GM12874 (cell line): Measurements from ENCODE around the gene LRBA.

Source experiments
- TF ChIP-seq, protein P1 (sequence below): IDR thresholded peaks from 2 replicates; pipeline ENCODE4 v1.5.1; 2011; ENCODE audit warnings: low read depth, mild to moderate bottlenecking, control low read depth, low read length, moderate library complexity; ENCODE audit not compliant: insufficient read depth

LRBA gene

GRCh38 chr4:150253416-150253815, 761.7 kb downstream of the LRBA start:
- TF ChIP-seq, protein P1, sequence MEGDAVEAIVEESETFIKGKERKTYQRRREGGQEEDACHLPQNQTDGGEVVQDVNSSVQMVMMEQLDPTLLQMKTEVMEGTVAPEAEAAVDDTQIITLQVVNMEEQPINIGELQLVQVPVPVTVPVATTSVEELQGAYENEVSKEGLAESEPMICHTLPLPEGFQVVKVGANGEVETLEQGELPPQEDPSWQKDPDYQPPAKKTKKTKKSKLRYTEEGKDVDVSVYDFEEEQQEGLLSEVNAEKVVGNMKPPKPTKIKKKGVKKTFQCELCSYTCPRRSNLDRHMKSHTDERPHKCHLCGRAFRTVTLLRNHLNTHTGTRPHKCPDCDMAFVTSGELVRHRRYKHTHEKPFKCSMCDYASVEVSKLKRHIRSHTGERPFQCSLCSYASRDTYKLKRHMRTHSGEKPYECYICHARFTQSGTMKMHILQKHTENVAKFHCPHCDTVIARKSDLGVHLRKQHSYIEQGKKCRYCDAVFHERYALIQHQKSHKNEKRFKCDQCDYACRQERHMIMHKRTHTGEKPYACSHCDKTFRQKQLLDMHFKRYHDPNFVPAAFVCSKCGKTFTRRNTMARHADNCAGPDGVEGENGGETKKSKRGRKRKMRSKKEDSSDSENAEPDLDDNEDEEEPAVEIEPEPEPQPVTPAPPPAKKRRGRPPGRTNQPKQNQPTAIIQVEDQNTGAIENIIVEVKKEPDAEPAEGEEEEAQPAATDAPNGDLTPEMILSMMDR = no peak

DNA sequence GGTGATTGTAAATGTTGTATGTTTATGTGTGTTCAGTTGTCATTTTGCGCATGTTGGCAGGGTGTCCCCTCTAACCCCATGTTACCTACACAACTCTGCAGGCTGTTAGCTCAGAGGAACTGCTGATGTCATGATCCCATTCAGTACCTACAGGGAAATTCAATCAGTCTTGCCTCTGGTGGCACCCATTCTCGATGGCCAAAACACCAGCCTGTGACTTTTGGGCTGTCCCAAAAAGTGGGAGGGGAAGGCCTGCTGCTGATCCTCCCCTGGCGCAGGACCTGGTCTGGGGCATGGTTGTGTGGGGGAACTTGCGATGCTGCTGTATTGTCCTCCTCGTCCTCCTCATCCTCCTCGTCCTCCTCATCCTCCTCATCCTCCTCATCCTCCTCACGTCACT, 762.3 kb downstream of the LRBA start:
- TF ChIP-seq, protein P1 = no peak

- TF ChIP-seq, protein P1 = no peak
Observed at GRCh38 chr4:150252306-150252705, 762.8 kb downstream of the LRBA start.

DNA sequence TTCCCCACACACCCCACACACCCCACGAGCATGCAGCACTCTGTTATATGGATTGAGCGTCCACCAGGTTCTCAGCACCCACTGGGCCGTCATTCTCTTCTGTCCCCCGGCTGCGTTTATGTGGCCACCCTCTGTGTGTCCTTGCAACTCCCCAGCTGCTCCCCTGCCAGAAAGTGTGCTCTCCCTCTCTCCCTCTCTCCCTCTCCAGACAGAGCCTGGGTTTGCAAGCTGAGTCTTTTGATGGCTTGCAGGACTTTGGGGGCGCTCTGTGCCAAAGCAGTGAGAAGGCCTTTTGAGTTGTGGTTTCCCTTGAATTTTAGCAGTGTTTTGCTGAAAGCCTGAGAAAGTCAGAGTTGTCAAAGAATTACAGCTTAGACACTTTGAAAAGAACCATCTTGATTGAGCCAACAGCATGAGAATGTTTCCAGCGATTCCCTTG, 763.3 kb downstream of the LRBA start:
- TF ChIP-seq, protein P1 = no peak

DNA sequence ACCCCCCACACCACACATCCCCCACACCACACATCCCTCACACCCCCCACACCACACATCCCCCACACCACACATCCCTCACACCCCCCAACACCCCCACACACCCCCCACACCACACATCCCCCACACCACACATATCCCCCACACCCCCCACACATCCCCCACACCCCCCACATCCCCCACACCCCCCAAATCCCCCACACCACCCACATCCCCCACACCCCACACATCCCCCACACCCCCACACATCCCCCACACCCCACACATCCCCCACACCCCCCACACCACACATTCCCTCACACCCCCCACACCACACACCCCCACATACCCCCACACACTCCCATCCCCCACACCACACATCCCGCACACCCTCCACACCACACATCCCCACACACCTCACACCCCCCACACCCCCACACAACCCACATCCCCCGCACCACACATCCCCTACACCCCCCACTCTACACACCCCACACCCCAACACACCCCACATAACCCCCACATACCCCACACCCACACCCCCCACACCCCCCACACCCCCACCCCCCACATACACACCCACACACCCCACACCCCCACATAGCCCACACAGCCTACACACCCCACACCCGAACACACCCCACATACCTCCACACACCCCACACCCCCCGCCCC, 764.0 kb downstream of the LRBA start:
- TF ChIP-seq, protein P1 = no peak

GRCh38 chr4:150250293-150250997, 764.6 kb downstream of the LRBA start:
- TF ChIP-seq, protein P1 = no peak

DNA sequence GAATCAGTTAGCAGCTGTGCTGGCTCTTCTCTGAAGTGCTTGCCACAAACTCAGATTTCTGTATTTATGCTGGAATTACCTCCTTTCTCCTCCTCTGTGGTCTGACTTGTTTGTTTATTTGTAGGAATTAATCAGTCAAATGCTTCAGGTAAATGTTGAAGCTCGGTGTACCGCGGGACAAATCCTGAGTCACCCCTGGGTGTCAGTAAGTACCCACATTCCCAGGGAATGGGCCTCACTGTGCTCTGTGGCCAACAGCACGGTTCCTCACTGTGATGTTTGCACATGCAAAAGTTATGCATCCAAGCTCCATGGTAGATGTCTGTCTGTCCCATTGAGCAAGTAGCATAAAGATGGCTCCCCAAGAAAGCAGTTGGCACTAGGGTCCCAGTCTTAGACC, 766.9 kb downstream of the LRBA start:
- TF ChIP-seq, protein P1 = no peak
